HepG2 (cell line): ENCODE data around the gene UGT1A4.

Source experiments
- ARNTL ChIP-seq: sonication (generic); formaldehyde crosslinking; IDR thresholded peaks from 2 replicates; pipeline ENCODE4 v1.4.0; 2020; ENCODE audit warnings: mild to moderate bottlenecking, missing genetic modification reagents
- CTCF ChIP-seq: sonication (generic); formaldehyde crosslinking; IDR thresholded peaks from 2 replicates; pipeline ENCODE4 v1.5.0; 2020; ENCODE audit warnings: mild to moderate bottlenecking, missing genetic modification reagents, moderate library complexity
- IRF1 ChIP-seq: sonication (generic); formaldehyde crosslinking; IDR thresholded peaks from 2 replicates; pipeline ENCODE4 v1.4.0; 2020; ENCODE audit warnings: low read depth, mild to moderate bottlenecking, missing genetic modification reagents
- NCOA1 ChIP-seq: sonication (generic); formaldehyde crosslinking; IDR thresholded peaks from 2 replicates; pipeline ENCODE4 v1.9.0; 2021; ENCODE audit warnings: missing genetic modification reagents
- PLSCR1 ChIP-seq: sonication (generic); formaldehyde crosslinking; IDR thresholded peaks from 2 replicates; pipeline ENCODE4 v1.5.0; 2020; ENCODE audit warnings: missing genetic modification reagents, mild to moderate bottlenecking, borderline replicate concordance
- POLR2AphosphoS5 ChIP-seq: IDR thresholded peaks from 2 replicates; pipeline ENCODE4 v1.6.1; 2012; ENCODE audit warnings: low read depth, low read length
- RELA ChIP-seq: sonication (generic); formaldehyde crosslinking; IDR thresholded peaks from 2 replicates; pipeline ENCODE4 v1.4.0; 2020; ENCODE audit warnings: missing genetic modification reagents
- SIX1 ChIP-seq: sonication (generic); formaldehyde crosslinking; IDR thresholded peaks from 2 replicates; pipeline ENCODE4 v1.4.0; 2020; ENCODE audit warnings: missing genetic modification reagents, borderline replicate concordance
- ZNF30 ChIP-seq: sonication (generic); formaldehyde crosslinking; IDR thresholded peaks from 2 replicates; pipeline ENCODE4 v1.5.0; 2020; ENCODE audit warnings: mild to moderate bottlenecking, missing genetic modification reagents

GRCh38 chr2:233686928-233687327, 31.6 kb upstream of the UGT1A4 start:
- no peak for TF ChIP-seq POLR2AphosphoS5
- no peak for TF ChIP-seq RELA
- no peak for TF ChIP-seq ZNF30 (CRISPR knock-in tag)
- no peak for TF ChIP-seq CTCF (CRISPR knock-in tag)
- TF ChIP-seq IRF1 (CRISPR knock-in tag), result no peak
- no peak for TF ChIP-seq ARNTL
- no peak for TF ChIP-seq PLSCR1
- no peak for TF ChIP-seq SIX1 (CRISPR knock-in tag)
- TF ChIP-seq NCOA1, result no peak
